Subcutaneous abdominal adipose tissue (tissue), 5 donors: ENCODE measurements around the gene NRCAM.
"Not testable (repeated sequence)": the region's sequence is repeated elsewhere in the genome, so short reads cannot be mapped to it uniquely, and the experiment has no call there.

Experiments
- H3K27ac ChIP-seq: one replicate; pipeline ENCODE4 v1.7.0; 2013; ENCODE audit warnings: low read depth, mild to moderate bottlenecking, inconsistent platforms, low read length, moderate library complexity
- H3K27me3 ChIP-seq, 5 donors: one replicate each; pipeline ENCODE4 v1.7.0; 2013; ENCODE audit warnings: low read length in 5 of 5, inconsistent platforms in 1 of 5; ENCODE audit not compliant: control insufficient read depth in 5 of 5, insufficient read depth in 4 of 5
- H3K36me3 ChIP-seq, 5 donors: one replicate each; pipeline ENCODE4 v1.7.0; 2013; ENCODE audit warnings: low read length in 5 of 5; ENCODE audit not compliant: control insufficient read depth in 5 of 5, insufficient read depth in 5 of 5
- H3K4me1 ChIP-seq, 5 donors: one replicate each; pipeline ENCODE4 v1.7.0; 2013; ENCODE audit warnings: low read length in 5 of 5, mild to moderate bottlenecking in 3 of 5, moderate library complexity in 1 of 5; ENCODE audit not compliant: control insufficient read depth in 5 of 5, insufficient read depth in 5 of 5
- H3K4me3 ChIP-seq, 5 donors: one replicate each; pipeline ENCODE4 v1.7.0; 2013; ENCODE audit warnings: low read length in 5 of 5, low read depth in 1 of 5
- H3K9ac ChIP-seq, 5 donors: one replicate each; pipeline ENCODE4 v1.7.0; 2013; ENCODE audit warnings: low read length in 5 of 5, mild to moderate bottlenecking in 4 of 5, moderate library complexity in 3 of 5
- H3K9me3 ChIP-seq, 5 donors: one replicate each; pipeline ENCODE4 v1.7.0; 2013; ENCODE audit warnings: low read length in 5 of 5; ENCODE audit not compliant: control insufficient read depth in 5 of 5
- donor health status: healthy.
- donor health status: healthy.
- donor health status: healthy.
- donor health status: healthy.
- donor health status: healthy.

Gene NRCAM

DNA sequence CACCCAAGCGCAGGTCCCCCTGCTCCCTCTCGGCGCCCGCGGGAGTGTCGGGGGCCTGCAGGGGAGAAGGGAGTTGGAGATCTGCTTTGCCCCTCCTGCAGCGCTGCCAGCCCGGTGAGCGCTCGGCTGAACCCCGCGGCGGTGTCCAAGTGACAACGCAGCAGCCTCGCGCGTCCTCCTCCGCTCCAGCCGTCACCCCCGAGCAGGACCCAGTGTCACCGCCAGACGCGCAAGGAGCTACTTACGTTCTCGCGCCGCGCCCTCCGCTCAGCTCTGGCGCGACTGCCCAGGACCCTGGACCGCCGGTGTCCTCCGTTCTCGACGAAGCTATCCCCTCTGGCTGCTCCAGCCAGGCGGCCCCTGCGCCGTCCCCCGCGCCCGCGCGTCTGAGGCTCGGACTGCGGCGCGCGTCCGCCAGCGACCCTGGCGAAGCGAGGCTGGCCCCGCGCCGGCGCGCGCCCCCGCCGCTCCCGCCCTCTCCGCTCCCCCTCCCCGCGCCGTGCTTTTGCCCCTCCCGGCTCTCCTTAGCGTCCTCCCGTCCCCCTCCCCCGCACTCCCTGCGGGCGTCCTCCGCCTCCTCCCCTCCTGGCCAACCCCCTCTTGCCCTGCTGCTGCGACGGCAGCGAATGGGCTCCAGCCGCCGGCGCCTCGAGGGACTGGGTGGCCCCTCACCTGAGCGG lies at the start of gene NRCAM:
NRCAM (minus strand) TSS at position 439 of the 680 bp plus-strand sequence. CDS start 216,372 bp downstream, outside the sequence.
- Histone ChIP-seq H3K27ac (no peak within 1 kb of the TSS), H3K9ac (peak within 1 kb of the TSS in 3 of 5 donors; percentile 62 to 80 (median 64)), H3K4me1 (peaks cover 0 to 24% (median 22%) of the 10 kb centered on the region in 5 donors), H3K4me3 (peak within 1 kb of the TSS in 4 of 5 donors; percentile 55 to 79 (median 67)), H3K36me3 (no peaks in the 10 kb centered on the region), H3K27me3 (peaks cover 0 to 41% (median 19%) of the 10 kb centered on the region in 5 donors), H3K9me3 (no peaks in the 10 kb centered on the region)

DNA sequence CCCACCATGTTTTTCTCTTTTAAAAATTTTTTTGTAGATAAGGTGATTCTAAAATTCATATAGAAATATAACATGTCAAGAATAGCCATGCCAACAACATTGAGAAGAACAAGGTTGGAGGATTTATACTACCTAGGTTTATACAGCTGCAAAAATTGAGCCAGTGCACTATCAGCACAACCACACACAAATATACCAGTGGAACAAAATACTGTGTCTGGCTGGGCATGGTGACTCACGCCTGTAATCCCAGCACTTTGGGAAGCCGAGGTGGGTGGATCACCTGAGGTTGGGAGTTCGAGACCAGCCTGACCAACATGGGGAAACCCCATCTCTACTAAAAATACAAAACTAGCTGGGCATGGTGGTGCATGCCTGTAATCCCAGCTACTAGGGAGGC lies 48.3 kb upstream of the NRCAM start:
- H3K36me3 ChIP-seq = peaks cover 4 to 21% (median 19%) of the 10 kb centered on the region in 5 donors
- not testable (repeated sequence) for H3K9me3 ChIP-seq, H3K27me3 ChIP-seq, H3K4me3 ChIP-seq, H3K27ac ChIP-seq, H3K4me1 ChIP-seq, H3K9ac ChIP-seq

- Histone ChIP-seq H3K9ac (no peak overlapping the region), H3K27me3 (no peaks in the 10 kb centered on the region), H3K9me3 (no peaks in the 10 kb centered on the region), H3K4me1 (no peaks in the 10 kb centered on the region), H3K27ac (no peak overlapping the region), H3K4me3 (no peak overlapping the region), H3K36me3 (peaks cover 11 to 26% (median 23%) of the 10 kb centered on the region in 5 donors)
These were observed 47.1 kb upstream of the NRCAM start for GRCh38 chr7:108503112-108504026.

GRCh38 chr7:108499566-108499965 lies 43.3 kb upstream of the NRCAM start:
- no peaks in the 10 kb centered on the region for H3K27me3 ChIP-seq
- no peak overlapping the region for H3K4me3 ChIP-seq
- H3K36me3 ChIP-seq = peaks cover 19 to 35% (median 26%) of the 10 kb centered on the region in 5 donors
- H3K9ac ChIP-seq = no peak overlapping the region
- H3K27ac ChIP-seq = no peak overlapping the region
- no peaks in the 10 kb centered on the region for H3K9me3 ChIP-seq
- no peaks in the 10 kb centered on the region for H3K4me1 ChIP-seq

GRCh38 chr7:108498481-108498880 lies 42.2 kb upstream of the NRCAM start:
- H3K27me3 ChIP-seq = no peaks in the 10 kb centered on the region
- H3K4me3 ChIP-seq = no peak overlapping the region
- no peaks in the 10 kb centered on the region for H3K9me3 ChIP-seq
- H3K4me1 ChIP-seq = no peaks in the 10 kb centered on the region
- no peak overlapping the region for H3K9ac ChIP-seq
- no peak overlapping the region for H3K27ac ChIP-seq
- peaks cover 17 to 38% (median 28%) of the 10 kb centered on the region in 5 donors for H3K36me3 ChIP-seq

- Histone ChIP-seq H3K27me3 (no peaks in the 10 kb centered on the region), H3K36me3 (peaks cover 15 to 42% (median 28%) of the 10 kb centered on the region in 5 donors), H3K9ac (no peak overlapping the region)
These were observed 41.0 kb upstream of the NRCAM start for GRCh38 chr7:108497082-108497725.

DNA sequence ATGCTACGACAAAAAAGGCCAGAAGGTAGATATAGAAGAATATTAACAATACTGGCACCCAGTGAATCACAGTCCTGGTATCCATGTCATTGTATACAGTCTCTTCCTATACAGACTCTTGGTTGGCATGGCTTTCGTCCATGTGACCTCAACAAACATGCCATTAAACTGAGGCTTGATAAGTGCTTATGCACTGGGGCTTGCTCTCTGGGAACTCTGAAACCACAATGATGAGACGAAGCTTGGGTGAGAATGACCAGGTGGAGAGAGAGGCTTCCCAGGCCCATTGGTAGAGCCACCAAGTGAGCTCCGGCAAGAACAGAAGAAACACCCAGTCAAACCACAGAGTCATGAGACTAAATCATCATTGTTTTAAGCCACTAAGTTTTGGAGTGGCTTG lies 36.5 kb upstream of the NRCAM start:
- Histone ChIP-seq H3K36me3 (peaks cover 8 to 37% (median 30%) of the 10 kb centered on the region in 5 donors), H3K9ac (no peak overlapping the region), H3K27me3 (no peaks in the 10 kb centered on the region)

More at GRCh38 chr7:108497082-108497725, 41.0 kb upstream of the NRCAM start:
- no peak overlapping the region for H3K27ac ChIP-seq
- H3K4me3 ChIP-seq = no peak overlapping the region
- no peaks in the 10 kb centered on the region for H3K4me1 ChIP-seq
- no peaks in the 10 kb centered on the region for H3K9me3 ChIP-seq

DNA sequence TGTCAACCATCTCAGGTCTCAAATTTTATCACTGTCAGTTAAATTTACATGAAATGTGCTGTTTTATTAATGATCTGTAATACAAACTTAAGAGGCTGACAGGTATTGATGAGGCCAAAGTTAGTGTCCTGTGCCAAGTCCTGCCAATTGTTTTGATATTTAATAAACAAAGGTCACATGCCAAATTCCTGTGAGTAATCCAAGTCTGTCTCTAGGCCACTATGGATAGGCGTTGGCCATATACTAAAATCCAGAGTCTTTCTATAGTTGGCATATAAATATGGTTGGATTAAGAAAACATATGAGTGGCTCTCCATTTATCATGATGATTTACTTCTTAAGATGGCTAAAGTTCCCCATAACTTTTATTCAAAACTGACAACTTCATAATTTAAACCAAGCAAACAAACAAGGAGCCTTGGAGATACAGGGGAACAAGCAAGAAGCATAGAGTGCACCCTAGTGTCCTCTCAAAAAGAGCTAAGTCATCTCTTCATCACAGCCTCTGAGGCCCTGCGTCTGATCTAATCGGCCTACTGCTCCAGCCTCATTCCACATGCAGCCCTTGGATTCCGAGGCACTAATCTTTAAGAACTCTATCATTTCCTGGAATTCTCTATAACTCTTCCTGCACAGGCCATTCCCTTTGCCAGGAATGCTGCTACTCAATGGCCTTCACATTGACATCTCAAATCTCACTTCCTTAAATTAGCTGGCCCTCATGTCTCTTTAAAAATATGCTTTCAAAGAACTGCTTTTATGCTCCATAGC lies 32.7 kb upstream of the NRCAM start:
- Histone ChIP-seq H3K4me1 (peaks cover 0 to 6% (median 0%) of the 10 kb centered on the region in 5 donors), H3K36me3 (peaks cover 11 to 35% (median 22%) of the 10 kb centered on the region in 5 donors), H3K27me3 (no peaks in the 10 kb centered on the region), H3K9ac (no peak overlapping the region), H3K4me3 (no peak overlapping the region), H3K9me3 (no peaks in the 10 kb centered on the region), H3K27ac (no peak overlapping the region)

More for the DNA sequence above, 36.5 kb upstream of the NRCAM start:
- Histone ChIP-seq H3K27ac (no peak overlapping the region), H3K4me3 (no peak overlapping the region), H3K4me1 (peaks cover 0 to 6% (median 0%) of the 10 kb centered on the region in 5 donors), H3K9me3 (no peaks in the 10 kb centered on the region)

DNA sequence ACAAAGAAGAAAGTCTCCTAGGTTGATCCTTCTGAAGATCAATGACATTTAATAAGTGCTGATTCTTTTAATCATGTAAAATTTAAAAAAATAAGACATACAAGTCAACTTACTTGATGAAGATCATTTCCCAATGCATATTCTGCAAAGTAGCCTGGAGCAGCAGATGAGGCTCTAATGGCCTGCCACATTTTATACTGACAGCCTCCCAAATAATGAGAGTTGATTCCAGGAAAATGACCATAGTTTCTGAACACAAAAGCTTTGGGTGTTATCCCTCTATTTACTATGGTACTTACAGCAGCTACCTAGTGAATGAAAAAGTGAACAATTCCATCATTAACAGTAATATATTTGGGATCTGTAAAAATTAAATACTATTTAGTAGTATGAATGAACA lies 31.4 kb upstream of the NRCAM start:
- Histone ChIP-seq H3K9me3 (no peaks in the 10 kb centered on the region), H3K9ac (no peak overlapping the region), H3K27me3 (no peaks in the 10 kb centered on the region), H3K4me1 (peaks cover 0 to 6% (median 0%) of the 10 kb centered on the region in 5 donors), H3K4me3 (no peak overlapping the region), H3K36me3 (peaks cover 11 to 38% (median 21%) of the 10 kb centered on the region in 5 donors), H3K27ac (no peak overlapping the region)
